Right lobe of liver (tissue), 4 donors: ENCODE measurements around the gene ARHGAP42.

Experiments used
- POLR2A ChIP-seq: fragments of 450-650 bp; IDR thresholded peaks from one replicate; pipeline ENCODE4 v1.6.1; 2017; ENCODE audit warnings: antibody characterized with exemption, mild to moderate bottlenecking
- TF ChIP-seq, protein P1 (sequence below), 4 donors: fragments of 200-600 bp in 3 of 4; fragments of 450-650 bp in 1 of 4; IDR thresholded peaks; one replicate each; pipeline versions ENCODE4 v1.5.1 to v1.8.0; 2016 to 2022; ENCODE audit warnings: antibody characterized with exemption in 4 of 4, mild to moderate bottlenecking in 2 of 4
- donor health status: DM: no; HTN: no; CAD: no.
- donor health status: DM: no; HTN: no; CAD: no.
- donor health status: DM: no; HTN: yes; CAD: no.

DNA sequence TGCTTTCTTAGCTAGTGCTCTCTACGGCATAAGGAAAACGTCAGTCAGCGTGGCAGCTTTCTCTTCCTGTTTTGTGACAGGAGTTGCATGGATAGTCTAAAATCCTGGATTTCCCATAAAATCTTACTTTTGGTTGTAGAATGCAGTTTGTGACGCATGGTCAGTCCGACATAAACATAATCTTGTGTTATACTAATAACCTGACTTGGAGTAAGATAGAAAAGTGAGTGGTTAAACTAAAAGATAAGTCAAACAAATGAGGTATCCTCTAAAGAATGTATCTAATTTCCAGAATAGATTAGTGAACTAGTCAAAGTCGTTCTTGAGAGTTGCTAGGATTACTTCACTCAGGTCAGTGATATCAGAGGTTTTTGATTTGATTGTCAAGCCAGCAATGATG, 285.0 kb downstream of the ARHGAP42 start:
- TF ChIP-seq, protein P1, sequence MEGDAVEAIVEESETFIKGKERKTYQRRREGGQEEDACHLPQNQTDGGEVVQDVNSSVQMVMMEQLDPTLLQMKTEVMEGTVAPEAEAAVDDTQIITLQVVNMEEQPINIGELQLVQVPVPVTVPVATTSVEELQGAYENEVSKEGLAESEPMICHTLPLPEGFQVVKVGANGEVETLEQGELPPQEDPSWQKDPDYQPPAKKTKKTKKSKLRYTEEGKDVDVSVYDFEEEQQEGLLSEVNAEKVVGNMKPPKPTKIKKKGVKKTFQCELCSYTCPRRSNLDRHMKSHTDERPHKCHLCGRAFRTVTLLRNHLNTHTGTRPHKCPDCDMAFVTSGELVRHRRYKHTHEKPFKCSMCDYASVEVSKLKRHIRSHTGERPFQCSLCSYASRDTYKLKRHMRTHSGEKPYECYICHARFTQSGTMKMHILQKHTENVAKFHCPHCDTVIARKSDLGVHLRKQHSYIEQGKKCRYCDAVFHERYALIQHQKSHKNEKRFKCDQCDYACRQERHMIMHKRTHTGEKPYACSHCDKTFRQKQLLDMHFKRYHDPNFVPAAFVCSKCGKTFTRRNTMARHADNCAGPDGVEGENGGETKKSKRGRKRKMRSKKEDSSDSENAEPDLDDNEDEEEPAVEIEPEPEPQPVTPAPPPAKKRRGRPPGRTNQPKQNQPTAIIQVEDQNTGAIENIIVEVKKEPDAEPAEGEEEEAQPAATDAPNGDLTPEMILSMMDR (IDR thresholded peaks at IDR 0.05): no peak
- TF ChIP-seq POLR2A: no peak
